Epidermal melanocyte (primary cell): ENCODE results near the gene SCYGR3.

Experiments
- DNase-seq: peaks from one replicate; pipeline ENCODE4 v3.0.0; 2011; ENCODE audit warnings: low spot score; ENCODE audit not compliant: insufficient read length

The SCYGR3 gene

DNA sequence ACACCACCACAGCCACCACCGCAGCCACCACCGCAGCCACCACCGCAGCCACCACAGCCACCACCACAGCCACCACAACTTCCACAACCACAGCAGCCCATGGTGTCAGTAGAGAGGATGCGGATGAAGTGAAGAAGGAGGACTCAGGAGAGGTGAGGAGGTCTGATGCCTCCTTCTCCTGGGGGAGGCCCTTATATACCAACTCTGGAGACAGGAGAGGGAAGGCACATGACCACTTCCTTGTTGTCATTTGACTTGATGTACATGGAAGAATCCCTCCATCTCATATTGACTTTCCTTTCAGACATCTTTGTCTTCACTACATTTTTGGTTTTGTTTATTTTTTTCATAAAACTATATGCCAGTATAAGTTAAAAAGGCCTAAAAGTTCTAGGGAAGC is at the start of gene SCYGR3:
Gene SCYGR3 (minus strand): TSS at position 101 of the 400 bp plus-strand sequence. CDS start 0 bp downstream, at position 101.
- DNase-seq: no peak

- no peak for DNase-seq
Measured at GRCh38 chr2:227661827-227662226, 47.2 kb upstream of the SCYGR3 start.

GRCh38 chr2:227661025-227661649 is 46.5 kb upstream of the SCYGR3 start:
- DNase-seq: no peak

DNA sequence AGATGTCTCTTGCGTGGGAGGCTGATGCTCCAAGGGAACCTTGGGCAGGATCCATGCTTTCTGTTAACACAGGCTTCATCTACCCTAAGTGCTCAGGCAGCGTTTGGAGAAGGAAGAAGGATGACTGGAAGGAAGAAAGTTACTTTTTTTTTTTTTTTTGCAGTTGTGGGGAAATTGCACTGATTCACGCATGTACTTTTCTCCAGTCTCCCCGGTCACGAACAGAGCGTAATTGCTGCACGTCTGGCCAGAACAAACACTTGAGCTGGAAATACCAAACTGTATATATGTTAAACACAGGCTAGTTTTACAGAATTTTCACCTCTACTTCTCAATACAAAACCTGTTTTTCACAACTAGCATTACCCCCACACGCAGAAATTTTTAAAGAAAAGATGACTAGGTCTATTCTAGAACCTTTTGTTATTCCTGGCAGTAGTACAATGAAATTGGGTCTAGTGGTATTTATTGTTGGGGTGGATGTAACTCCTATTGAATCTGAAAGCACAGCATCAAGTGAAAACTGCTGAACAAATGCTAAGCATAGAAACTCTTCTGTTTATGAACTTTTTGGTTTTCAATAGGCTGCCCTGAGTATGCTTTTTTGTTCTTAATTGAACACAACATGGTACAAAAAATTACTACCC is 42.7 kb upstream of the SCYGR3 start:
- no peak for DNase-seq

DNA sequence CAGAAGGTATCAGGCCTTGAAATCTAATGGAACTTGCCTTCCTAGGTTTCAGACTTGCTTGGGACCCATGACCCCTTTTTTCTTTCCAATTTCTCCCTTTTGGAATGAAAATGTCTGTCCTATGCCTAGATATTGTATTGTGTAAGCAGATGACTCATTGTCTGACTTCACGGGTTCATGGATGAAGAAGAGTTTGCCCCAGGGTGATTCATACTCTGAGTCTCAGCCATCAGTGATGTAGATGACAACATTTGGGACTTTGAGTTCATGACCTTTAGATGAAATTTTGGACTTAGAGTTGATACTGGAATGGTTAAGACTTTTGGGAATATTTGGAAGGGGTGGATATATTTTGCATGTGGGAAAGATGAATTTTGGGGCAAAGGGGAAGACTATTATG is 40.8 kb upstream of the SCYGR3 start:
- DNase-seq: no peak

- no peak for DNase-seq
Measured at GRCh38 chr2:227654426-227654825, 39.8 kb upstream of the SCYGR3 start.

- DNase-seq: no peak
Measured at GRCh38 chr2:227653419-227653818, 38.8 kb upstream of the SCYGR3 start.

GRCh38 chr2:227643990-227644551 is 29.4 kb upstream of the SCYGR3 start:
- DNase-seq: no peak

GRCh38 chr2:227642656-227643055 is 28.0 kb upstream of the SCYGR3 start:
- no peak for DNase-seq

GRCh38 chr2:227634201-227634600 is 19.6 kb upstream of the SCYGR3 start:
- DNase-seq: no peak

GRCh38 chr2:227632827-227633226 is 18.2 kb upstream of the SCYGR3 start:
- no peak for DNase-seq

DNA sequence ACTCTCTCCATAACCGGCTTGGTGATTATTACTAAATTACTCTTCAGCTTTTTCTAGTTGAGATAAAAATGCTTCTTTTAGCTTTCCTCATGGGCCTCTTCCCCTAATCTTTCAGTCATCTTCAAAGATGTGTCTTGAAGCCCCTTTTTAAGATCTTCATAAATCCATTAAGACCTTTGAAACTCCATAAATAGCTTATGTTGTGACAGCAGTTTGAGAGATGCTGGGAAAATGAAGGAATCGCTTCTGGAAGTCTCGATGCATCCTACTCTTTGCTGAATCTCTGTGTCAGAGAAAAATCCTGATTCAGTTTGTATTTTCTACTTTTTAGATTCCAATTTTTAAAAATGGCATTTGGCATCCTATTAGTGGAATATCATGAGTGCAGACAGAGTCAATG is 15.7 kb upstream of the SCYGR3 start:
- DNase-seq: no peak

GRCh38 chr2:227629435-227629834 is 14.8 kb upstream of the SCYGR3 start:
- DNase-seq: no peak

- DNase-seq: no peak
Measured at GRCh38 chr2:227627769-227628168, 13.1 kb upstream of the SCYGR3 start.

- DNase-seq: no peak
Measured at GRCh38 chr2:227626580-227627151, 12.0 kb upstream of the SCYGR3 start.

- DNase-seq: no peak
Measured at GRCh38 chr2:227625420-227625819, 10.8 kb upstream of the SCYGR3 start.

DNA sequence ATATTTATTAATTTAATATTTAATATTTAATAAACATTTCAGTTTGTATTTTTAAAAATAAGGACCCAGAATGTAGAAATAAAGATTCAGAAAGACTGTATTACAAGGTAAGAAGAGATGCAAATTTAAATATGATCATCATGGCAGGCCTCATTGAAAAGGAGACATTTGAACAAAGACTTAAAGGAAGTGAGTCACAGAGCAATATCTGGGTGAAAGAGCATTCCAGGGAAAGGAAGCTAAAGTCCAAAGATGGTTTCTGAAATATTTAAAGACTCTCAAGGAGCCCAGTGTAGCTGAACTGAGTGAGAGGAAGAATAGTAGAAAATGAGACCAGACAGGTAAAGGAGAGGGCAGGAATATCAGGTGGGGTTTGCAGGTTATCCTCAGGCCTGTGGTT is 8.6 kb upstream of the SCYGR3 start:
- DNase-seq: no peak

DNA sequence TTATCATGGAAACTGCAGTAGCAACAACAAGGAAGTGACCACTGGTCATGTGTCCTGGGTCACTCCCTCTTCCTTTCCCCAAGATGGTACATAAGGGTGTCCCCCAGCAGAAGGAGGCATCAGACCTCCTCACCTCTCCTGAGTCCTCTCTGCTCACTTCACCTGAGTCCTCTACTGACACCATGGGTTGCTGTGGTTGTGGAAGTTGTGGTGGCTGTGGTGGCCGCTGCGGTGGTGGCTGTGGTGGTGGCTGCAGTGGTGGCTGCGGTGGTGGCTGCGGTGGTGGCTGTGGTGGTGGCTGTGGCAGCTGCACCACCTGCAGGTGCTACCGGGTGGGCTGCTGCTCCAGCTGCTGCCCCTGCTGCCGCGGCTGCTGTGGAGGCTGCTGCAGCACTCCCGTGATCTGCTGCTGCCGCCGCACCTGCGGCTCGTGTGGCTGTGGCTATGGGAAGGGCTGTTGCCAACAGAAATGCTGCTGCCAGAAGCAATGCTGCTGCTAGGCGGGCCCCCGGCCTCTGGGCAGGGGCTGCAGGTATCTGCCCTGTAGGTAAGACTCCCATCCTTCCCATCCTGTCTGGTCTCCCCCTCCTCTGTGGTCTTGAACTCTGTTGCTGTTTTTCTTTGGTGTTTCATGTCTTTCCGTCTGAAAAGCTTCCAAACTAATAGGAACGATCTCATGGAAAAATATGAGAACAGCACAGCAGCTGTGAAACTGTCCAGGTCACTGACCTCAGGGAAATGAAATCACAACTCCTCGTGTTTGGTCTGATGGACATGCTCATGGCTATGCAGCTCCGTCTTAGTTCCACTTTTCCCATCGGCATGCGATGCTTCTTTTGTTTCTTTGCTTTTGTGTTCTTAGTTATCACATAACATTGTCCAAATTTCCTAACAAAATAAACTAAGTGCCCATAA is 2.9 kb upstream of the SCYGR3 start, which contains the start of gene SCYGR4:
Gene SCYGR4 (plus strand): TSS at position 183 of the 915 bp plus-strand sequence. CDS start 0 bp downstream, at position 183.
- DNase-seq: no peak

- no peak for DNase-seq
Measured at GRCh38 chr2:227616631-227617030, 2.0 kb upstream of the SCYGR3 start.

GRCh38 chr2:227615906-227616305 is 1.3 kb upstream of the SCYGR3 start:
- DNase-seq: no peak

DNA sequence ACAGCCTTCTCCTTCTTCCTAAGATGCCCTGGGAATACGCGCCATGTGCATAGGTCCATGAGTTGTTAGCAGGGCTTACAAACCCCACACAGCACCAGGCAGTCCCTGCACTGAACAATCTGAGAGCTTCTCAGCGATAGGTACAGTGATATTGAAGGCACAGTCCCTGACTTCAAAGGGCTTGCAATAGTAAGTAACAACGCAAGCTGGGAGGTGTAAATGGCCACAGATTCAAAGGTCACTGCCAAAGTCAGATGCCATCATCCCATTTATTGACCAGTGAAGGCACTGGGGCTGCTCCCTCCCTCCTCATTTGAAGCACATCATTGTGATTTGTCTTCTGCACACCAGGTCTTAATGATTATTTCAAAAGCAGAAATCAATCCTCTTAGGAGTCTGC is 541 bp upstream of the SCYGR3 start:
- no peak for DNase-seq
